ENCODE results near the gene SSBP4.

Gene SSBP4

DNA sequence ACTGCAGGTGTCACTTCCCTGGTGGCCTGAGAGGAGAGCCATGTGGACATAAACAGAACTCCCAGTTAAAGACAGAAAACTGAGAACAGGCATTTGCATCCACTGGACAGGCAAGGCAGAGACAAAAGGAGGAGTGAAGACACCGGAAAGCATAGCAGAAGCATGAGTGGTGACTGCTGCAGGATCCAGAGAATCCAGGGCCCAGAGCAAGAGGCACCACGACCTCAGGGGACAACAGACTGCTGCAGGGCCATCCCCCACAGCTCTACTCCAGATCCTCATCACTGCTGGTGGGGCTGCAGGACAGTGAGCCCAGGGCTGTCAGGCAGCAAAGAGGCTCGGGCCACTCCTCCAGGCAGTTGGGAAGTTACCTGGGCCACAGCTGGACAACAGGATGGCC is 33.2 kb downstream of the SSBP4 start:
- DNase-seq (ENCODE audit: low spot score): no peak
- POLR2A ChIA-PET (ENCODE audit: low non-redundant PET): no interaction called here
- H3K27ac ChIP-seq: peak overlapping the region; percentile 72
- CTCF ChIA-PET: interaction anchor here (0.6 to 4.2 kb wide), 4 partner anchors 9 to 217 kb away, joined by 3 to 48 read pairs (median 10); partner anchors contain the start of gene ELL
- TF ChIP-seq, protein P1, sequence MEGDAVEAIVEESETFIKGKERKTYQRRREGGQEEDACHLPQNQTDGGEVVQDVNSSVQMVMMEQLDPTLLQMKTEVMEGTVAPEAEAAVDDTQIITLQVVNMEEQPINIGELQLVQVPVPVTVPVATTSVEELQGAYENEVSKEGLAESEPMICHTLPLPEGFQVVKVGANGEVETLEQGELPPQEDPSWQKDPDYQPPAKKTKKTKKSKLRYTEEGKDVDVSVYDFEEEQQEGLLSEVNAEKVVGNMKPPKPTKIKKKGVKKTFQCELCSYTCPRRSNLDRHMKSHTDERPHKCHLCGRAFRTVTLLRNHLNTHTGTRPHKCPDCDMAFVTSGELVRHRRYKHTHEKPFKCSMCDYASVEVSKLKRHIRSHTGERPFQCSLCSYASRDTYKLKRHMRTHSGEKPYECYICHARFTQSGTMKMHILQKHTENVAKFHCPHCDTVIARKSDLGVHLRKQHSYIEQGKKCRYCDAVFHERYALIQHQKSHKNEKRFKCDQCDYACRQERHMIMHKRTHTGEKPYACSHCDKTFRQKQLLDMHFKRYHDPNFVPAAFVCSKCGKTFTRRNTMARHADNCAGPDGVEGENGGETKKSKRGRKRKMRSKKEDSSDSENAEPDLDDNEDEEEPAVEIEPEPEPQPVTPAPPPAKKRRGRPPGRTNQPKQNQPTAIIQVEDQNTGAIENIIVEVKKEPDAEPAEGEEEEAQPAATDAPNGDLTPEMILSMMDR (conservative IDR thresholded peaks at IDR 0.05; ENCODE audit: low read depth): no peak

DNA sequence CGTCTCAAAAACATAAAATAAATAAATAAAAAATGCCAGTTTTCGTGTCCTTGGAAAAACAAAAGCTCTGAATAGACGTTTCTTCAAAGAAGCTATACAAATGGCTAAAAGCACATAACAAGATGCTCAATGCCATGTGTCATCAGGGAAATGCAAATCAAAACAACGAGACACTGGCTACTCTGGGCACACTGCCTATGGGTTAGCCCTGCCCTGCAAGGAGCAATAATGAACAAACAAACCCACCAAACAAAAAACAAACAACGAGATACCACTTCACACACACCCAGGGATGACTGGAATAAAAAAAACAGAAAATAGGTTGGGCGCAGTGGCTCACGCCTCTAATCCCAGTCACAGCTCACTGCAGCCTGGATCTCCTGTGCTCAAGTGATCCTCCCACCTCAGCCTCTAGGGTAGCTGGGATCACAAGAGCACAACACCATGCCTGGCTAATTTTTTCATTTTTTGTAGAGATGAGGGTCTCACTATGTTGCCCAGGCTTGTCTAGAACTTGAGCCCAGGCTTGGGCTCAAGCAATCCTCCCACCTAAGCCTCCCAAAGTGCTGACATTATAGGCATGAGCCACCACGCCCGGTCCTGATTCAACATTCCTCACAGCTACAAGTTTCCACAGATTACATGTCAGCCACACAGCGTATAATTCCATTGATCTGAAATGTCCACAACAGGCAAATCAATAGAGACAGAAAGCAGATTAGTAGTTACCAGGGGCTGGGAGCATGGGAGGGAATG is 34.2 kb downstream of the SSBP4 start:
- DNase-seq (ENCODE audit: low spot score): no peak
- CTCF ChIA-PET: interaction anchor here (4.2 kb wide), 1 partner anchor 8 kb away, joined by 48 read pairs; no protein-coding TSS in a partner anchor
- TF ChIP-seq, protein P1 (conservative IDR thresholded peaks at IDR 0.05; ENCODE audit: low read depth): no peak
- POLR2A ChIA-PET (ENCODE audit: low non-redundant PET): interaction anchor here (0.6 kb wide), 2 partner anchors 15 to 97 kb away, joined by 3 to 7 read pairs; no protein-coding TSS in a partner anchor
- peak overlapping the region; percentile 72 for H3K27ac ChIP-seq

DNA sequence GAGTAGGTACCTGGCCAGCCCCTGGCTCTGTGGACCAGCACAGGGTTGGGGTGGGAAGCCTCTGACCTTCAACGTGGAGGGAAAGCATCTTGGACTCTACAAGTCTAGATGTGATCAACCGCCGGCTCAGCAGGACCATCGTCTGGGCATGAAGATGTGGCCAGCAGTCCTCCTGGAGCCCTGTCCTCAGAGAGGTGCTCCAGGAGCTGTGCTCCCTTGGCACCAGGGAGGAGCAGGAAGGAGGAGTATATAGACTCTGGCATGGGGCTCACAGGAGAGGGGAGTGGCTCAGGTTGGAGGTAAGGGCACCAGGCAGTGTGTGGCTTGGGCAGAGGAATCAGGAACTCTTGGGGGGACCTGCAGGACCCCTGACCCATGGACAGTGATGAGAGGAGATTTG is 37.1 kb downstream of the SSBP4 start:
- H3K27ac ChIP-seq: peak overlapping the region; percentile 93
- POLR2A ChIA-PET (ENCODE audit: low non-redundant PET): no interaction called here
- TF ChIP-seq, protein P1 (conservative IDR thresholded peaks at IDR 0.05; ENCODE audit: low read depth): no peak
- DNase-seq (ENCODE audit: low spot score): no peak
- CTCF ChIA-PET: interaction anchor here (0.5 to 1.0 kb wide), 3 partner anchors 28 to 876 kb away, joined by 3 to 5 read pairs (median 4); no protein-coding TSS in a partner anchor

DNA sequence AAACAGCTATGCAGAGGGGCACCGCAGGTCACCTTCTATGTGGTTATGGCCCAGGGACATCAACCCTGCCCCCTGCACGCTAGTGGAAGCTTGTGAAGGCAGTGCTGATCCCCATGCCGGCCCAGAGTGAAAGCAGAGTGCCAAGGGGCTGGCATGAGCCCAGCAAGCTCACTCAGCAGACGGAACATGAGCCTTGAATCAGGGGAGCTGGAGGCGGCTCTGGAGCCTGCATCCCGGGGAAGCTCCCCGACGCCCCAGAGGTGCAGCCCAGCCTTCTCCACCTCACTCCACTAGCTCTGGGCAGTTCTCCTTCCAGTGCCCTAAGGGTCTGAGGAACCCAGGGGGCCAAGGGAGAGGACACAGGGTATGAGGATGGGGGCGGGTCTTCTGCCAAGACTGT is 37.8 kb downstream of the SSBP4 start:
- peak overlapping the region; percentile 93 for H3K27ac ChIP-seq
- no peak for DNase-seq (ENCODE audit: low spot score)
- TF ChIP-seq, protein P1 (conservative IDR thresholded peaks at IDR 0.05; ENCODE audit: low read depth): no peak
- CTCF ChIA-PET: interaction anchor here (0.5 to 1.2 kb wide), 5 partner anchors 13 to 875 kb away, joined by 3 to 5 read pairs (median 4); no protein-coding TSS in a partner anchor
- POLR2A ChIA-PET (ENCODE audit: low non-redundant PET): no interaction called here

DNA sequence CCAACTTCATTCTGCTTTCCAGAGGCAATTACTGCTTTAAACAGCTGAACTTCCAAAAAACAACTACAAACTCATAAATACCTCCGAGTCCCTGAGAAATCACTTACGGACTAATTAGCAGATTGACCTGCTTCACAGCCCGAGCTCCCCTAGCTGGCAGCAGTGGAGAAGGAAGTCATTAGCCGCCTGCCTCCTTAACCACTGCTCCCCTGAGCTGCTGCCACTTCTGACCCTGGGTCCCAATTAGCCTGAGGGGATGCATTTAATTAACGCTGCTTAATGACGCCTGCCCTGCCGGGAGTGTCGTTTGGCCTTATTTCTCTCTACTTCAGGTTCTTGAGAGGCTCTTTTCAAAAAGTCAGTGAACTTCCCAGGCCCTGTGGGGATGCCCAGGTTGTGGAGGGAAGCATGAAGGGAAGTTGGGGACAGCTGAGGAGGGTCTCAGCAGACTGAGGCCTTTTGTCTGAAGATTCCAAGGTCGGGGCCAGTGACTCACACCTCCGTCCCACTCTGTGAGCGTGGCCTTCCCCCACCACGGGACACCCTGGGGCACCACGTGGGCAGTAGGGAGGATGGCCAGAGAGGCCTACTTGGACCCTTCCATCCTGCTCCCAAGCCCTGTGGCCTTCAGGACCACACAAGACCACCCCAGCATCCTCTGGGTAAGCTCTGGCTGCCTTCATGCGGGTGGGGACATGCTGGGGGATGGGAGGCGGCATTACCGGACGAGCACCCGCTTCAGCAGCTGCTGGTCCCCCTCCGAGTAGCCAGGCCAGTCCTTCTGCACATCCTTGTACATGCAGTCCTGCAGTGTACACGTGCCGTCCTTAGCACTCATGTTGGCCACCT is 38.5 kb downstream of the SSBP4 start:
- peak overlapping the region; percentile 93 for H3K27ac ChIP-seq
- CTCF ChIA-PET: interaction anchor here (0.6 to 1.2 kb wide), 3 partner anchors 12 to 1545 kb away, joined by 3 to 5 read pairs (median 3); no protein-coding TSS in a partner anchor
- DNase-seq (ENCODE audit: low spot score): no peak
- POLR2A ChIA-PET (ENCODE audit: low non-redundant PET): interaction anchor here (0.6 kb wide), 1 partner anchor 99 kb away, joined by 3 read pairs; no protein-coding TSS in a partner anchor
- TF ChIP-seq, protein P1 (conservative IDR thresholded peaks at IDR 0.05; ENCODE audit: low read depth): no peak

DNA sequence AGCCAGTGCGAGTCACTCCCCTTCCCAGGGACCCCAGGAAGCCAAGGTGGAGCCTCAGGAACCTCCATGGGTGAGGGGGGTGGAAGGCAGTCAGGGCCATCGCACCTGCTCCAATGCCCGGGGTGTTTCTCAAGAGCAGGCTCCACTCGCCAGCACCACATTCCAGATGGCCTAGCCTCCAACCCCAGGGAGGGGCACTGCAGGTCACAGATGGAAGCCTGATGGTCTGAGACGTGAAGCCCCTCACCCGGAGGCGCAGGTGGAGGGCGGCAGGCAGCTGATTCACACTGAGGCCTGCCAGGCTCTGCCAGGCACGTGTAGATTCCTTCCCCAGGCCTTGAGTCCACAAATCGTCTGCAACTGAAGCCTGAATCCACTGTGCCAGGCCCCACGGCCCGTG is 41.7 kb downstream of the SSBP4 start:
- CTCF ChIA-PET: interaction anchor here (0.6 to 3.7 kb wide), 8 partner anchors 9 to 454 kb away, joined by 3 to 48 read pairs (median 5); partner anchors contain the start of gene UBA52
- peak overlapping the region; percentile 93 for H3K27ac ChIP-seq
- POLR2A ChIA-PET (ENCODE audit: low non-redundant PET): no interaction called here
- TF ChIP-seq, protein P1 (conservative IDR thresholded peaks at IDR 0.05; ENCODE audit: low read depth): no peak
- no peak for DNase-seq (ENCODE audit: low spot score)

All from RWPE1 (cell line).